HepG2 (cell line): ENCODE results near the gene SLC39A3. TPM values are rescaled to one million over a fixed set of nuclear protein-coding genes. Genes with fewer than 3 reads are reported as not detected.

Experiments used
- AKAP8 ChIP-seq: sonication (generic); formaldehyde crosslinking; IDR thresholded peaks from 2 replicates; pipeline ENCODE4 v1.5.1; 2020; ENCODE audit warnings: mild to moderate bottlenecking, missing genetic modification reagents
- ATF5 ChIP-seq: sonication (generic); formaldehyde crosslinking; IDR thresholded peaks from 2 replicates; pipeline ENCODE4 v1.4.0; 2020; ENCODE audit warnings: mild to moderate bottlenecking, low read depth, missing genetic modification reagents
- ETS1 ChIP-seq: sonication (generic); formaldehyde crosslinking; IDR thresholded peaks from 2 replicates; pipeline ENCODE4 v1.4.0; 2020; ENCODE audit warnings: missing genetic modification reagents
- GFI1 ChIP-seq: sonication (generic); formaldehyde crosslinking; IDR thresholded peaks from 2 replicates; pipeline ENCODE4 v1.5.0; 2020; ENCODE audit warnings: missing genetic modification reagents, mild to moderate bottlenecking, borderline replicate concordance
- KLF16 ChIP-seq, 2 experiments: sonication (generic) in 1 of 2; formaldehyde crosslinking in 1 of 2; IDR thresholded peaks; 2 replicates each; pipeline versions ENCODE4 v1.6.1 to v1.8.0; 2016 to 2023; ENCODE audit warnings: missing genetic modification reagents in 2 of 2, missing compliant biosample characterization in 1 of 2
- PAWR ChIP-seq: sonication (generic); formaldehyde crosslinking; IDR thresholded peaks from 2 replicates; pipeline ENCODE4 v1.4.0; 2020; ENCODE audit warnings: missing genetic modification reagents, mild to moderate bottlenecking, borderline replicate concordance
- SAFB2 ChIP-seq: sonication (generic); formaldehyde crosslinking; IDR thresholded peaks from 2 replicates; pipeline ENCODE4 v1.5.1; 2020; ENCODE audit warnings: missing genetic modification reagents, low read depth, mild to moderate bottlenecking, borderline replicate concordance
- SMAD9 ChIP-seq: sonication (generic); formaldehyde crosslinking; IDR thresholded peaks from 2 replicates; pipeline ENCODE4 v1.5.1; 2020; ENCODE audit warnings: mild to moderate bottlenecking, missing genetic modification reagents
- ZFY ChIP-seq: sonication (generic); formaldehyde crosslinking; IDR thresholded peaks from 2 replicates; pipeline ENCODE4 v1.4.0; 2020; ENCODE audit warnings: missing genetic modification reagents
- ZNF138 ChIP-seq: sonication (generic); formaldehyde crosslinking; IDR thresholded peaks from 2 replicates; pipeline ENCODE4 v1.5.0; 2020; ENCODE audit warnings: mild to moderate bottlenecking, low read depth, missing genetic modification reagents
- ZNF207 ChIP-seq: fragments of 450-650 bp; IDR thresholded peaks from 2 replicates; pipeline ENCODE4 v1.6.1; 2016; ENCODE audit warnings: antibody characterized with exemption, borderline replicate concordance
- ZNF468 ChIP-seq: sonication (generic); formaldehyde crosslinking; IDR thresholded peaks from 2 replicates; pipeline ENCODE4 v1.8.0; 2022; ENCODE audit warnings: mild to moderate bottlenecking, moderate library complexity, missing genetic modification reagents
- ZNF652 ChIP-seq: IDR thresholded peaks from 2 replicates; pipeline ENCODE4 v1.6.1; 2016; ENCODE audit warnings: low read depth, borderline replicate concordance
- ZNF746 ChIP-seq: sonication (generic); formaldehyde crosslinking; IDR thresholded peaks from 2 replicates; pipeline ENCODE4 v1.8.0; 2022; ENCODE audit warnings: mild to moderate bottlenecking, missing genetic modification reagents
- polyA plus RNA-seq, 8 experiments: library from polyadenylated mRNA; depleted of rRNA in 3 of 8; stranded (reverse) in 7 of 8; unstranded in 1 of 8; fragments of >200 nt; fragmentation: Illumina TruSeq in 4 of 8; extraction: Trizol in 4 of 8; gene quantifications; 2 replicates each; pipeline versions ENCODE4 v1.2.1 to v1.2.3, GENCODE V29; 2011 to 2016; ENCODE audit warnings: low read depth in 4 of 8, missing spikeins in 1 of 8, mixed read lengths in 1 of 8; ENCODE audit not compliant: insufficient read depth in 1 of 8
- total RNA-seq, 5 experiments: library from RNA; depleted of rRNA; stranded (reverse); fragments of >200 nt; fragmentation: Illumina TruSeq; extraction: Trizol; gene quantifications; 2 replicates each; pipeline ENCODE4 v1.2.3, GENCODE V29; 2016; ENCODE audit warnings: low read depth in 1 of 5
- TF ChIP-seq, protein P1 (sequence below): sonication (generic); formaldehyde crosslinking; IDR thresholded peaks from 2 replicates; pipeline ENCODE4 v1.5.0; 2020; ENCODE audit warnings: mild to moderate bottlenecking, missing genetic modification reagents
- TF ChIP-seq, protein P2 (sequence below): sonication (generic); formaldehyde crosslinking; IDR thresholded peaks from 2 replicates; pipeline ENCODE4 v1.5.0; 2020; ENCODE audit warnings: mild to moderate bottlenecking, missing genetic modification reagents, borderline replicate concordance

SLC39A3 gene
- total and polyA plus RNA-seq, 2 of the 13 experiments (the other 11 are each of a cell fraction or from before 2014, with no cell fraction given): 33.6 to 41.6 TPM

DNA sequence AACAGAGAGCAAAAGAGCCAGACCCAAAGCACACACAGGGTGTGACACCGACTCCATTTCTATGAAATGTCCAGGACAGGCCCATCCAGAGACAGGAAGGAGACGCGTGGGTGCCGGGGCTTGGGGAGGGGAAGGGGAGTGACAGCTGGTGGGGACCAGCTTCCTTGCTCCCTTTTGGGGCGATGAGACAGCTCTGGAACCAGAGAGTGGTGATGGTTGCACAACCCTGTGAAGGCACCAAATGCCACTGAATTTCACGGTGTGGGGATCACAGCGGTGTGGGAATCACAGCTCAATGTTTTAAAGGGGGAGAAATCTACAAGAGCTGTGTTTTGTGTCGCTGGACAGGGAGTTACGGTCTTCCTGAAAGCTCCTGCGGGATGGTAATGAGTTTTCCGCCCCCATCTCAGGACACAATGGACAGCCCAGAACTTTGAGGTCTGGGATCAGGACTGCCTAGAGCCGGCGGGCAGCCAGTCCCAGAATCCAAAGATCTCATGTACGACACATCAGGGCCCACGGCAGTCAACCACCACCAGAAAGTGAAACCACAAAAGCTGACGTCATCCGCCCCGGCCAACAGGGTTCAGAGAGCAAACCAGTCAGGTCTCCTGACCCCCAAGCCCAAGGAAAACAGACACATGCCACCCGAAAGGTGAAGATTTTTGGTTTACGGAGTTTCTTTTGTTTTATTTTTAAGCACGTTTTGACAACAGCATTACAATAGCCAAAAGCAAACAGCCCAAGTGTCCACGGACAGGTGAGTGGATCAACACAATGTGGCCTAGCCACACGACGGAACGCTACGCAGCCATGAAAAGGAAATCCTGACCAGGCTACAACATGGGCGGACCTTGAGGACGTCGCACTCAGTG, 36.0 kb upstream of the SLC39A3 start (continued):
- TF ChIP-seq SAFB2 (CRISPR knock-in tag) (no peak), SMAD9 (CRISPR knock-in tag) (no peak), ZNF207 (no peak), ZNF652 (no peak), PAWR (no peak), KLF16 (CRISPR knock-in tag; IDR thresholded peaks at IDR 0.05) (no peak; a peak in 1 of 4 replicates), ZNF138 (CRISPR knock-in tag) (no peak), ZFY (CRISPR knock-in tag) (peak; percentile 46; the same call in 1 of the 2 replicates), ZNF468 (CRISPR knock-in tag) (no peak), ATF5 (no peak), GFI1 (CRISPR knock-in tag) (no peak), AKAP8 (CRISPR knock-in tag) (no peak), ETS1 (no peak), ZNF746 (no peak)
- TF ChIP-seq, protein P1, sequence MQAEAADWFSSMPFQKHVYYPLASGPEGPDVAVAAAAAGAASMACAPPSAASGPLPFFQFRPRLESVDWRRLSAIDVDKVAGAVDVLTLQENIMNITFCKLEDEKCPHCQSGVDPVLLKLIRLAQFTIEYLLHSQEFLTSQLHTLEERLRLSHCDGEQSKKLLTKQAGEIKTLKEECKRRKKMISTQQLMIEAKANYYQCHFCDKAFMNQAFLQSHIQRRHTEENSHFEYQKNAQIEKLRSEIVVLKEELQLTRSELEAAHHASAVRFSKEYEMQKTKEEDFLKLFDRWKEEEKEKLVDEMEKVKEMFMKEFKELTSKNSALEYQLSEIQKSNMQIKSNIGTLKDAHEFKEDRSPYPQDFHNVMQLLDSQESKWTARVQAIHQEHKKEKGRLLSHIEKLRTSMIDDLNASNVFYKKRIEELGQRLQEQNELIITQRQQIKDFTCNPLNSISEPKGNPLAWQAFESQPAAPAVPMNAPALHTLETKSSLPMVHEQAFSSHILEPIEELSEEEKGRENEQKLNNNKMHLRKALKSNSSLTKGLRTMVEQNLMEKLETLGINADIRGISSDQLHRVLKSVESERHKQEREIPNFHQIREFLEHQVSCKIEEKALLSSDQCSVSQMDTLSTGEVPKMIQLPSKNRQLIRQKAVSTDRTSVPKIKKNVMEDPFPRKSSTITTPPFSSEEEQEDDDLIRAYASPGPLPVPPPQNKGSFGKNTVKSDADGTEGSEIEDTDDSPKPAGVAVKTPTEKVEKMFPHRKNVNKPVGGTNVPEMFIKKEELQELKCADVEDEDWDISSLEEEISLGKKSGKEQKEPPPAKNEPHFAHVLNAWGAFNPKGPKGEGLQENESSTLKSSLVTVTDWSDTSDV (CRISPR knock-in tag): no peak
- TF ChIP-seq, protein P2, sequence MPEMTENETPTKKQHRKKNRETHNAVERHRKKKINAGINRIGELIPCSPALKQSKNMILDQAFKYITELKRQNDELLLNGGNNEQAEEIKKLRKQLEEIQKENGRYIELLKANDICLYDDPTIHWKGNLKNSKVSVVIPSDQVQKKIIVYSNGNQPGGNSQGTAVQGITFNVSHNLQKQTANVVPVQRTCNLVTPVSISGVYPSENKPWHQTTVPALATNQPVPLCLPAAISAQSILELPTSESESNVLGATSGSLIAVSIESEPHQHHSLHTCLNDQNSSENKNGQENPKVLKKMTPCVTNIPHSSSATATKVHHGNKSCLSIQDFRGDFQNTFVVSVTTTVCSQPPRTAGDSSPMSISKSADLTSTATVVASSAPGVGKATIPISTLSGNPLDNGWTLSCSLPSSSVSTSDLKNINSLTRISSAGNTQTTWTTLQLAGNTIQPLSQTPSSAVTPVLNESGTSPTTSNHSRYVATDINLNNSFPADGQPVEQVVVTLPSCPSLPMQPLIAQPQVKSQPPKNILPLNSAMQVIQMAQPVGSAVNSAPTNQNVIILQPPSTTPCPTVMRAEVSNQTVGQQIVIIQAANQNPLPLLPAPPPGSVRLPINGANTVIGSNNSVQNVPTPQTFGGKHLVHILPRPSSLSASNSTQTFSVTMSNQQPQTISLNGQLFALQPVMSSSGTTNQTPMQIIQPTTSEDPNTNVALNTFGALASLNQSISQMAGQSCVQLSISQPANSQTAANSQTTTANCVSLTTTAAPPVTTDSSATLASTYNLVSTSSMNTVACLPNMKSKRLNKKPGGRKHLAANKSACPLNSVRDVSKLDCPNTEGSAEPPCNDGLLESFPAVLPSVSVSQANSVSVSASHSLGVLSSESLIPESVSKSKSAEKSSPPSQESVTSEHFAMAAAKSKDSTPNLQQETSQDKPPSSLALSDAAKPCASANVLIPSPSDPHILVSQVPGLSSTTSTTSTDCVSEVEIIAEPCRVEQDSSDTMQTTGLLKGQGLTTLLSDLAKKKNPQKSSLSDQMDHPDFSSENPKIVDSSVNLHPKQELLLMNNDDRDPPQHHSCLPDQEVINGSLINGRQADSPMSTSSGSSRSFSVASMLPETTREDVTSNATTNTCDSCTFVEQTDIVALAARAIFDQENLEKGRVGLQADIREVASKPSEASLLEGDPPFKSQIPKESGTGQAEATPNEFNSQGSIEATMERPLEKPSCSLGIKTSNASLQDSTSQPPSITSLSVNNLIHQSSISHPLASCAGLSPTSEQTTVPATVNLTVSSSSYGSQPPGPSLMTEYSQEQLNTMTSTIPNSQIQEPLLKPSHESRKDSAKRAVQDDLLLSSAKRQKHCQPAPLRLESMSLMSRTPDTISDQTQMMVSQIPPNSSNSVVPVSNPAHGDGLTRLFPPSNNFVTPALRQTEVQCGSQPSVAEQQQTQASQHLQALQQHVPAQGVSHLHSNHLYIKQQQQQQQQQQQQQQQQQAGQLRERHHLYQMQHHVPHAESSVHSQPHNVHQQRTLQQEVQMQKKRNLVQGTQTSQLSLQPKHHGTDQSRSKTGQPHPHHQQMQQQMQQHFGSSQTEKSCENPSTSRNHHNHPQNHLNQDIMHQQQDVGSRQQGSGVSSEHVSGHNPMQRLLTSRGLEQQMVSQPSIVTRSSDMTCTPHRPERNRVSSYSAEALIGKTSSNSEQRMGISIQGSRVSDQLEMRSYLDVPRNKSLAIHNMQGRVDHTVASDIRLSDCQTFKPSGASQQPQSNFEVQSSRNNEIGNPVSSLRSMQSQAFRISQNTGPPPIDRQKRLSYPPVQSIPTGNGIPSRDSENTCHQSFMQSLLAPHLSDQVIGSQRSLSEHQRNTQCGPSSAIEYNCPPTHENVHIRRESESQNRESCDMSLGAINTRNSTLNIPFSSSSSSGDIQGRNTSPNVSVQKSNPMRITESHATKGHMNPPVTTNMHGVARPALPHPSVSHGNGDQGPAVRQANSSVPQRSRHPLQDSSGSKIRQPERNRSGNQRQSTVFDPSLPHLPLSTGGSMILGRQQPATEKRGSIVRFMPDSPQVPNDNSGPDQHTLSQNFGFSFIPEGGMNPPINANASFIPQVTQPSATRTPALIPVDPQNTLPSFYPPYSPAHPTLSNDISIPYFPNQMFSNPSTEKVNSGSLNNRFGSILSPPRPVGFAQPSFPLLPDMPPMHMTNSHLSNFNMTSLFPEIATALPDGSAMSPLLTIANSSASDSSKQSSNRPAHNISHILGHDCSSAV (CRISPR knock-in tag): no peak
